ENCODE results near the gene FIGNL1. TPM values are rescaled to one million over a fixed set of nuclear protein-coding genes. Genes with fewer than 3 reads are reported as not detected.

FIGNL1 gene
- total RNA-seq, 2 experiments from 2014 or later: 39.7 to 41.2 TPM

- Mint-ChIP-seq H3K4me3 (no peak overlapping the region), H3K4me1 (peaks cover 23% of the 10 kb centered on the region), H3K9me3 (no peaks in the 10 kb centered on the region), H3K36me3 (ENCODE audit: low read depth) (no peaks in the 10 kb centered on the region), H3K27ac (no peak overlapping the region), H3K27me3 (no peaks in the 10 kb centered on the region)
- POLR2A ChIA-PET: interaction anchor here (0.9 to 1.6 kb wide), 9 partner anchors 9 to 326 kb away, joined by 3 to 6 read pairs (median 3); no protein-coding TSS in a partner anchor
- CTCF ChIA-PET: interaction anchor here (0.7 to 7.5 kb wide), 47 partner anchors 8 to 426 kb away, joined by 3 to 92 read pairs (median 5); partner anchors contain the start of gene ZPBP
- DNase-seq: no peak
Observed at GRCh38 chr7:50418526-50419290, 31.4 kb downstream of the FIGNL1 start.

GRCh38 chr7:50418086-50418515 is 32.0 kb downstream of the FIGNL1 start:
- Mint-ChIP-seq H3K27me3 (no peaks in the 10 kb centered on the region), H3K9me3 (no peaks in the 10 kb centered on the region), H3K4me3 (no peak overlapping the region), H3K4me1 (peaks cover 23% of the 10 kb centered on the region), H3K36me3 (ENCODE audit: low read depth) (no peaks in the 10 kb centered on the region), H3K27ac (no peak overlapping the region)
- CTCF ChIA-PET: interaction anchor here (0.5 to 7.5 kb wide), 54 partner anchors 9 to 743 kb away, joined by 3 to 92 read pairs (median 4); partner anchors contain the start of gene ZPBP
- peak; percentile 81 for DNase-seq
- POLR2A ChIA-PET: interaction anchor here (0.6 to 1.6 kb wide), 11 partner anchors 9 to 326 kb away, joined by 3 to 6 read pairs (median 3); partner anchors contain the start of gene FIGNL1

- H3K27me3 Mint-ChIP-seq: no peaks in the 10 kb centered on the region
- no peaks in the 10 kb centered on the region for H3K9me3 Mint-ChIP-seq
- H3K27ac Mint-ChIP-seq: no peak overlapping the region
- no peak overlapping the region for H3K4me3 Mint-ChIP-seq
- CTCF ChIA-PET: interaction anchor here (1.0 to 7.5 kb wide), 13 partner anchors 8 to 324 kb away, joined by 3 to 92 read pairs (median 5); partner anchors contain the start of gene ZPBP
- peaks cover 27% of the 10 kb centered on the region for H3K4me1 Mint-ChIP-seq
- DNase-seq: no peak
- POLR2A ChIA-PET: interaction anchor here (0.7 to 1.7 kb wide), 2 partner anchors 30 to 211 kb away, joined by 3 to 6 read pairs; no protein-coding TSS in a partner anchor
- H3K36me3 Mint-ChIP-seq (ENCODE audit: low read depth): no peaks in the 10 kb centered on the region
Observed at GRCh38 chr7:50416527-50417182, 33.5 kb downstream of the FIGNL1 start.

- no peak for DNase-seq
Observed at GRCh38 chr7:50415844-50416364, 34.2 kb downstream of the FIGNL1 start.

GRCh38 chr7:50413561-50413960 is 36.6 kb downstream of the FIGNL1 start:
- Mint-ChIP-seq H3K27ac (no peak overlapping the region), H3K36me3 (ENCODE audit: low read depth) (no peaks in the 10 kb centered on the region), H3K9me3 (no peaks in the 10 kb centered on the region), H3K4me1 (peaks cover 38% of the 10 kb centered on the region), H3K27me3 (no peaks in the 10 kb centered on the region), H3K4me3 (no peak overlapping the region)
- no peak for DNase-seq
- ChIA-PET POLR2A (no interaction called here), CTCF (no interaction called here)

More at GRCh38 chr7:50415844-50416364, 34.2 kb downstream of the FIGNL1 start:
- H3K27me3 Mint-ChIP-seq: no peaks in the 10 kb centered on the region
- H3K27ac Mint-ChIP-seq: no peak overlapping the region
- no peaks in the 10 kb centered on the region for H3K9me3 Mint-ChIP-seq
- no peak overlapping the region for H3K4me3 Mint-ChIP-seq
- H3K4me1 Mint-ChIP-seq: peaks cover 27% of the 10 kb centered on the region
- POLR2A ChIA-PET: interaction anchor here (0.7 to 1.7 kb wide), 5 partner anchors 11 to 210 kb away, joined by 3 to 6 read pairs (median 3); partner anchors contain the start of gene FIGNL1
- CTCF ChIA-PET: interaction anchor here (1.0 to 7.5 kb wide), 11 partner anchors 8 to 323 kb away, joined by 3 to 92 read pairs (median 4); partner anchors contain the start of gene ZPBP
- no peaks in the 10 kb centered on the region for H3K36me3 Mint-ChIP-seq (ENCODE audit: low read depth)

- H3K27me3 Mint-ChIP-seq: no peaks in the 10 kb centered on the region
- H3K36me3 Mint-ChIP-seq (ENCODE audit: low read depth): no peaks in the 10 kb centered on the region
- H3K9me3 Mint-ChIP-seq: no peaks in the 10 kb centered on the region
- DNase-seq: no peak
- ChIA-PET POLR2A (interaction anchor here (1.2 kb wide), 1 partner anchor 11 kb away, joined by 3 read pairs; no protein-coding TSS in a partner anchor), CTCF (interaction anchor here (0.9 kb wide), 1 partner anchor 292 kb away, joined by 3 read pairs; no protein-coding TSS in a partner anchor)
- no peak overlapping the region for H3K27ac Mint-ChIP-seq
- peaks cover 36% of the 10 kb centered on the region for H3K4me1 Mint-ChIP-seq
- H3K4me3 Mint-ChIP-seq: no peak overlapping the region
Observed at GRCh38 chr7:50412973-50413372, 37.2 kb downstream of the FIGNL1 start.

GRCh38 chr7:50411332-50411731 is 38.8 kb downstream of the FIGNL1 start:
- Mint-ChIP-seq H3K4me3 (no peak overlapping the region), H3K36me3 (ENCODE audit: low read depth) (peaks cover 5% of the 10 kb centered on the region), H3K27me3 (no peaks in the 10 kb centered on the region), H3K9me3 (no peaks in the 10 kb centered on the region), H3K27ac (no peak overlapping the region), H3K4me1 (peaks cover 32% of the 10 kb centered on the region)
- CTCF ChIA-PET: no interaction called here
- DNase-seq: no peak
- POLR2A ChIA-PET: no interaction called here

GRCh38 chr7:50409856-50410745 is 40.0 kb downstream of the FIGNL1 start:
- POLR2A ChIA-PET: no interaction called here
- H3K4me3 Mint-ChIP-seq: no peak overlapping the region
- no peaks in the 10 kb centered on the region for H3K9me3 Mint-ChIP-seq
- DNase-seq: no peak
- H3K27ac Mint-ChIP-seq: no peak overlapping the region
- CTCF ChIA-PET: no interaction called here
- H3K36me3 Mint-ChIP-seq (ENCODE audit: low read depth): peaks cover 14% of the 10 kb centered on the region
- peaks cover 32% of the 10 kb centered on the region for H3K4me1 Mint-ChIP-seq
- no peaks in the 10 kb centered on the region for H3K27me3 Mint-ChIP-seq

- ChIA-PET POLR2A (interaction anchor here (0.8 to 1.9 kb wide), 6 partner anchors 11 to 98 kb away, joined by 3 to 6 read pairs (median 4); partner anchors contain the start of gene FIGNL1), CTCF (interaction anchor here (1.6 kb wide), 1 partner anchor 11 kb away, joined by 5 read pairs; no protein-coding TSS in a partner anchor)
- Mint-ChIP-seq H3K27me3 (no peaks in the 10 kb centered on the region), H3K27ac (no peak overlapping the region), H3K4me1 (peaks cover 53% of the 10 kb centered on the region), H3K36me3 (ENCODE audit: low read depth) (peaks cover 43% of the 10 kb centered on the region), H3K9me3 (no peaks in the 10 kb centered on the region), H3K4me3 (no peak overlapping the region)
- DNase-seq: no peak
Observed at GRCh38 chr7:50406935-50407334, 43.2 kb downstream of the FIGNL1 start.

GRCh38 chr7:50405221-50405620 is 44.9 kb downstream of the FIGNL1 start:
- CTCF ChIA-PET: interaction anchor here (0.6 to 1.6 kb wide), 3 partner anchors 11 to 13 kb away, joined by 3 to 5 read pairs (median 3); no protein-coding TSS in a partner anchor
- Mint-ChIP-seq H3K36me3 (ENCODE audit: low read depth) (peaks cover 60% of the 10 kb centered on the region), H3K9me3 (no peaks in the 10 kb centered on the region), H3K27ac (peak overlapping the region; percentile 22), H3K4me3 (no peak overlapping the region), H3K4me1 (peaks cover 65% of the 10 kb centered on the region), H3K27me3 (no peaks in the 10 kb centered on the region)
- DNase-seq: no peak
- POLR2A ChIA-PET: no interaction called here

GRCh38 chr7:50404392-50404791 is 45.8 kb downstream of the FIGNL1 start:
- ChIA-PET CTCF (interaction anchor here (0.6 kb wide), 2 partner anchors 14 to 321 kb away, joined by 3 read pairs; no protein-coding TSS in a partner anchor), POLR2A (no interaction called here)
- Mint-ChIP-seq H3K36me3 (ENCODE audit: low read depth) (peaks cover 68% of the 10 kb centered on the region), H3K27ac (no peak overlapping the region), H3K4me3 (no peak overlapping the region), H3K27me3 (no peaks in the 10 kb centered on the region), H3K4me1 (peaks cover 61% of the 10 kb centered on the region), H3K9me3 (no peaks in the 10 kb centered on the region)
- no peak for DNase-seq

- Mint-ChIP-seq H3K9me3 (no peaks in the 10 kb centered on the region), H3K4me3 (no peak overlapping the region), H3K27me3 (no peaks in the 10 kb centered on the region), H3K36me3 (ENCODE audit: low read depth) (peaks cover 89% of the 10 kb centered on the region), H3K4me1 (peaks cover 74% of the 10 kb centered on the region), H3K27ac (no peak overlapping the region)
- CTCF ChIA-PET: interaction anchor here (3.2 kb wide), 1 partner anchor 18 kb away, joined by 13 read pairs; no protein-coding TSS in a partner anchor
- POLR2A ChIA-PET: no interaction called here
- DNase-seq: no peak
Observed at GRCh38 chr7:50400114-50400513, 50.0 kb downstream of the FIGNL1 start.
